Fibroblast of lung (primary cell): ENCODE results near the gene CAPS. TPM values are rescaled to one million over a fixed set of nuclear protein-coding genes. Genes with fewer than 3 reads are reported as not detected.
A peak's percentile ranks its signal among the peaks of the same experiment; 100 is the strongest.

ENCODE experiments used
- DNase-seq, 2 donors: peaks; one replicate each; pipeline versions ENCODE4 v3.0.0 to v3.0.0-alpha.2; 2010; ENCODE audit warnings: low read depth in 2 of 2
- H2AFZ ChIP-seq: 2 replicates; pipeline ENCODE4 v1.5.1; 2012; ENCODE audit warnings: low read length, control low read depth, inconsistent platforms
- H3K27ac ChIP-seq: 2 replicates; pipeline ENCODE4 v1.5.1; 2011; ENCODE audit warnings: low read length, control low read depth; ENCODE audit not compliant: insufficient read depth
- H3K27me3 ChIP-seq: 2 replicates; pipeline ENCODE4 v1.5.1; 2011; ENCODE audit warnings: mild to moderate bottlenecking, low read length; ENCODE audit not compliant: control insufficient read depth, insufficient read depth
- H3K36me3 ChIP-seq: 2 replicates; pipeline ENCODE4 v1.5.1; 2011; ENCODE audit warnings: low read length; ENCODE audit not compliant: control insufficient read depth, insufficient read depth
- H3K4me1 ChIP-seq: 2 replicates; pipeline ENCODE4 v1.5.1; 2011; ENCODE audit warnings: low read length; ENCODE audit not compliant: control insufficient read depth, insufficient read depth; ENCODE audit errors: extremely low read depth
- H3K4me2 ChIP-seq: 2 replicates; pipeline ENCODE4 v1.5.1; 2011; ENCODE audit warnings: low read length, control low read depth; ENCODE audit not compliant: insufficient read depth; ENCODE audit errors: extremely low read depth
- H3K4me3 ChIP-seq, 4 experiments: fragments of 200-600 bp in 1 of 4; sonication (generic) in 1 of 4; replicated peaks in 1 of 4; 2 replicates each; pipeline ENCODE4 v1.5.1; 2011 to 2016; ENCODE audit warnings: low read length in 4 of 4, low read depth in 3 of 4, mild to moderate bottlenecking in 3 of 4, control low read depth in 2 of 4, inconsistent platforms in 1 of 4, mixed read lengths in 1 of 4; ENCODE audit not compliant: insufficient read depth in 1 of 4; ENCODE audit errors: control extremely low read depth in 1 of 4
- H3K79me2 ChIP-seq: 2 replicates; pipeline ENCODE4 v1.5.1; 2012; ENCODE audit warnings: mild to moderate bottlenecking, low read length, inconsistent platforms; ENCODE audit not compliant: control insufficient read depth, insufficient read depth
- H3K9ac ChIP-seq: 2 replicates; pipeline ENCODE4 v1.5.1; 2011; ENCODE audit warnings: mild to moderate bottlenecking, low read length, control low read depth; ENCODE audit not compliant: insufficient read depth
- H3K9me3 ChIP-seq: 2 replicates; pipeline ENCODE4 v1.5.1; 2012; ENCODE audit warnings: low read depth, low read length; ENCODE audit not compliant: control insufficient read depth, insufficient read depth
- H4K20me1 ChIP-seq: 2 replicates; pipeline ENCODE4 v1.5.1; 2011; ENCODE audit warnings: low read length; ENCODE audit not compliant: control insufficient read depth, insufficient read depth; ENCODE audit errors: extremely low read depth
- CTCF ChIP-seq, 2 donors: IDR thresholded peaks in 1 of 2; conservative IDR thresholded peaks in 1 of 2; 1 replicate in 1 of 2; 2 replicates in 1 of 2; pipeline ENCODE4 v1.5.1; 2011 to 2012; ENCODE audit warnings: low read length in 2 of 2, control low read depth in 1 of 2, inconsistent platforms in 1 of 2, low read depth in 1 of 2, mild to moderate bottlenecking in 1 of 2
- EZH2 ChIP-seq: IDR thresholded peaks from 2 replicates; pipeline ENCODE4 v1.5.1; 2012; ENCODE audit warnings: low read length, control low read depth, mild to moderate bottlenecking; ENCODE audit errors: missing control alignments
- polyA plus RNA-seq, 2 donors: library from polyadenylated mRNA; depleted of rRNA in 1 of 2; stranded (reverse) in 1 of 2; unstranded in 1 of 2; fragments of >200 nt; gene quantifications; 2 replicates each; pipeline ENCODE4 v1.2.1, GENCODE V29; 2011 to 2012; ENCODE audit warnings: missing spikeins in 1 of 2
- total RNA-seq: library from RNA; depleted of rRNA; stranded (reverse); fragments of >200 nt; gene quantifications from 2 replicates; pipeline ENCODE4 v1.2.1, GENCODE V29; 2014

The CAPS gene
- total and polyA plus RNA-seq, 2 donors (not counting 1 experiment from before 2014, with no cell fraction given), result 1.6 to 7.3 TPM

DNA sequence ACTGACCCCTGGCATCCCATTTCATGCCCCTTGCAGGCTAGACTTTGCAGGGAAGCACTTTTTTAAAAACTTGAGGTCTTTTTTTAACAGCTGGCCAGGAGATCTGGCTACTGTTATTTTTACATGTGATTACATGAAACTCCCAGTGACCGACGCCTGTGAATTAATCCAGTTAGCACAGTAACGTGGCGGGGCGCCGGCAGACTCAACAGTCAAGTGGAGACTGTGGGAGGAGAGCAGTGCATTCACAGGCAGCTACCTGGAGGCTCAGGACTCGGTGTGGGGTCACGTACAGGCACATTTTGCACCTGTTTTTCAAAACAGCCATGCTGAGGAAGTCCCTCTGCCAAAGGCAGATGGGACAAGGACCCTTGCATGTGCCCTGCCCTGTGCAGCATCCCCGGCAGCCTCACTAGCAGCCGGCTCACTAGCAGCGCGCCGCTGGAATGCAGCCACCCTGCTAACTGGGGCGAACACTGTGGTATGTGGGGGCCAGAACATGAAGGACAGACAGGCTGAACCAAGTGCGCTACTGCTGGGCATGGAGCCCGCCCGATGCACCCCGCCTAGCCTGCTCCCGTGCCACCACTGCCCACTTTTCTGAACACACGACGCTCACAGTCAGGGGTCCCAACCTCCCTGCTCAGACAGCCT lies 18.7 kb downstream of the CAPS start:
- H3K4me1 ChIP-seq, result peaks cover 28% of the 10 kb centered on the region
- H3K36me3 ChIP-seq, result peaks cover 24% of the 10 kb centered on the region
- no peak overlapping the region for H3K4me2 ChIP-seq
- peaks cover 14% of the 10 kb centered on the region for H3K79me2 ChIP-seq
- H3K27ac ChIP-seq, result no peak overlapping the region
- no peaks in the 10 kb centered on the region for H3K9me3 ChIP-seq
- no peaks in the 10 kb centered on the region for H3K27me3 ChIP-seq
- H3K4me3 ChIP-seq, result no peak overlapping the region
- H2AFZ ChIP-seq, result no peak overlapping the region
- no peak for DNase-seq
- TF ChIP-seq EZH2 (no peak), CTCF (conservative IDR thresholded peaks at IDR 0.05 in 1 of 2, IDR thresholded peaks at IDR 0.05 in 1 of 2; ENCODE audit: low read depth in 1 of 2, low read length in 2 of 2) (no peak)
- no peak overlapping the region for H3K9ac ChIP-seq
- H4K20me1 ChIP-seq, result no peaks in the 10 kb centered on the region

GRCh38 chr19:5933391-5934068 lies 19.5 kb downstream of the CAPS start:
- Histone ChIP-seq H3K4me3 (no peak overlapping the region), H4K20me1 (no peaks in the 10 kb centered on the region), H3K36me3 (peaks cover 22% of the 10 kb centered on the region), H2AFZ (no peak overlapping the region), H3K27ac (peak overlapping the region; percentile 82), H3K9ac (no peak overlapping the region), H3K27me3 (no peaks in the 10 kb centered on the region), H3K9me3 (no peaks in the 10 kb centered on the region), H3K79me2 (peaks cover 14% of the 10 kb centered on the region), H3K4me2 (no peak overlapping the region), H3K4me1 (peaks cover 28% of the 10 kb centered on the region)
- DNase-seq, result no peak
- TF ChIP-seq CTCF (conservative IDR thresholded peaks at IDR 0.05 in 1 of 2, IDR thresholded peaks at IDR 0.05 in 1 of 2; ENCODE audit: low read depth in 1 of 2, low read length in 2 of 2), result no peak
- TF ChIP-seq EZH2, result no peak

- H3K9ac ChIP-seq, result no peak overlapping the region
- no peaks in the 10 kb centered on the region for H3K9me3 ChIP-seq
- no peaks in the 10 kb centered on the region for H3K27me3 ChIP-seq
- H3K4me1 ChIP-seq, result peaks cover 28% of the 10 kb centered on the region
- H4K20me1 ChIP-seq, result no peaks in the 10 kb centered on the region
- peaks cover 14% of the 10 kb centered on the region for H3K79me2 ChIP-seq
- no peak overlapping the region for H3K4me3 ChIP-seq
- no peak overlapping the region for H2AFZ ChIP-seq
- no peak for DNase-seq
- H3K36me3 ChIP-seq, result peaks cover 19% of the 10 kb centered on the region
- peak overlapping the region; percentile 82 for H3K27ac ChIP-seq
- no peak overlapping the region for H3K4me2 ChIP-seq
- TF ChIP-seq CTCF (conservative IDR thresholded peaks at IDR 0.05 in 1 of 2, IDR thresholded peaks at IDR 0.05 in 1 of 2; ENCODE audit: low read depth in 1 of 2, low read length in 2 of 2) (no peak), EZH2 (no peak)
Observed at GRCh38 chr19:5934069-5934401, 20.0 kb downstream of the CAPS start.
